Mesendoderm (in vitro differentiated cells): ENCODE data around the gene ANGPTL2.

Experiments
- DNase-seq: peaks from one replicate; pipeline ENCODE4 v3.0.0; 2013
- H2AK5ac ChIP-seq: 2 replicates; pipeline ENCODE4 v1.6.1; 2013; ENCODE audit warnings: low read length, inconsistent platforms
- H2BK120ac ChIP-seq: 2 replicates; pipeline ENCODE4 v1.6.1; 2013; ENCODE audit warnings: low read depth, mild to moderate bottlenecking, low read length, moderate library complexity, mixed read lengths
- H2BK15ac ChIP-seq: replicated peaks from 2 replicates; pipeline ENCODE4 v1.6.1; 2013; ENCODE audit warnings: low read depth, mild to moderate bottlenecking, moderate library complexity
- H2BK5ac ChIP-seq: 2 replicates; pipeline ENCODE4 v1.6.1; 2013; ENCODE audit warnings: low read length, inconsistent platforms
- H3K18ac ChIP-seq: 2 replicates; pipeline ENCODE4 v1.6.1; 2013; ENCODE audit warnings: mild to moderate bottlenecking, low read length, mixed read lengths
- H3K23ac ChIP-seq: one replicate; pipeline ENCODE4 v1.6.1; 2013; ENCODE audit warnings: low read length
- H3K27ac ChIP-seq: 2 replicates; pipeline ENCODE4 v1.5.1; 2013; ENCODE audit warnings: low read depth, mild to moderate bottlenecking, inconsistent platforms, low read length, moderate library complexity
- H3K27me3 ChIP-seq: 2 replicates; pipeline ENCODE4 v1.6.1; 2013; ENCODE audit warnings: low read length, control low read depth, mild to moderate bottlenecking, inconsistent platforms; ENCODE audit not compliant: insufficient read depth, poor library complexity
- H3K36me3 ChIP-seq: 2 replicates; pipeline ENCODE4 v1.6.1; 2013; ENCODE audit warnings: low read length, inconsistent platforms; ENCODE audit not compliant: control insufficient read depth, insufficient read depth
- H3K4ac ChIP-seq: one replicate; pipeline ENCODE4 v1.6.1; 2013; ENCODE audit warnings: low read depth, mild to moderate bottlenecking, low read length, moderate library complexity
- H3K4me1 ChIP-seq: 2 replicates; pipeline ENCODE4 v1.6.1; 2013; ENCODE audit warnings: low read depth, low read length, inconsistent platforms; ENCODE audit not compliant: control insufficient read depth
- H3K4me2 ChIP-seq: 2 replicates; pipeline ENCODE4 v1.6.1; 2013; ENCODE audit warnings: low read length
- H3K4me3 ChIP-seq: 2 replicates; pipeline ENCODE4 v1.5.1; 2013; ENCODE audit warnings: mild to moderate bottlenecking, low read length
- H3K56ac ChIP-seq: one replicate; pipeline ENCODE4 v1.6.1; 2013; ENCODE audit warnings: low read length
- H3K79me1 ChIP-seq: 2 replicates; pipeline ENCODE4 v1.6.1; 2013; ENCODE audit warnings: low read length, inconsistent platforms
- H3K79me2 ChIP-seq: 2 replicates; pipeline ENCODE4 v1.6.1; 2013; ENCODE audit warnings: mild to moderate bottlenecking, low read length; ENCODE audit not compliant: control insufficient read depth, insufficient read depth
- H3K9ac ChIP-seq: 2 replicates; pipeline ENCODE4 v1.6.1; 2013; ENCODE audit warnings: low read length, inconsistent platforms
- H4K5ac ChIP-seq: one replicate; pipeline ENCODE4 v1.6.1; 2013; ENCODE audit warnings: low read length
- H4K8ac ChIP-seq: one replicate; pipeline ENCODE4 v1.6.1; 2013; ENCODE audit warnings: low read depth, mild to moderate bottlenecking, control low read depth, low read length, moderate library complexity
- WGBS: extraction: QIAGEN DNeasy Blood & Tissue Kit; methylation state at CpG from one replicate; pipeline ENCODE4 v1.1.7; 2013; ENCODE audit warnings: low lambda C conversion rate, missing lambda C conversion rate; ENCODE audit not compliant: insufficient coverage; ENCODE audit errors: extremely low coverage; 5-methylcytosine and 5-hydroxymethylcytosine counted together

ANGPTL2 gene

GRCh38 chr9:127144670-127145445 lies 22.4 kb upstream of the ANGPTL2 start:
- Histone ChIP-seq H3K36me3 (no peaks in the 10 kb centered on the region), H4K8ac (no peak overlapping the region), H3K79me2 (no peaks in the 10 kb centered on the region), H2BK120ac (no peak overlapping the region), H3K4me1 (no peaks in the 10 kb centered on the region), H3K4ac (no peak overlapping the region), H2BK5ac (no peak overlapping the region), H3K4me2 (no peak overlapping the region), H3K27me3 (no peaks in the 10 kb centered on the region), H3K18ac (no peak overlapping the region), H3K79me1 (no peaks in the 10 kb centered on the region), H2AK5ac (no peak overlapping the region), H3K56ac (no peak overlapping the region), H3K23ac (no peak overlapping the region), H4K5ac (no peak overlapping the region), H3K4me3 (no peak overlapping the region), H3K9ac (no peak overlapping the region), H3K27ac (no peak overlapping the region), H2BK15ac (no peak overlapping the region)
- WGBS, result no CpG with 5 or more reads among the region's 8 CpGs
- DNase-seq, result peak; percentile 23

GRCh38 chr9:127143920-127144465 lies 21.6 kb upstream of the ANGPTL2 start:
- H4K8ac ChIP-seq, result no peak overlapping the region
- no peak for DNase-seq

GRCh38 chr9:127142931-127143464 lies 20.6 kb upstream of the ANGPTL2 start:
- Histone ChIP-seq H3K9ac (no peak overlapping the region), H3K56ac (no peak overlapping the region), H2BK5ac (no peak overlapping the region), H3K4ac (no peak overlapping the region), H2BK120ac (no peak overlapping the region), H3K36me3 (no peaks in the 10 kb centered on the region), H4K5ac (no peak overlapping the region), H3K18ac (no peak overlapping the region), H3K23ac (no peak overlapping the region), H3K79me1 (no peaks in the 10 kb centered on the region), H3K27ac (no peak overlapping the region), H3K79me2 (no peaks in the 10 kb centered on the region), H4K8ac (no peak overlapping the region), H3K4me3 (no peak overlapping the region), H3K27me3 (no peaks in the 10 kb centered on the region), H2AK5ac (no peak overlapping the region), H3K4me2 (no peak overlapping the region), H2BK15ac (no peak overlapping the region), H3K4me1 (no peaks in the 10 kb centered on the region)
- WGBS, result no CpG with 5 or more reads among the region's 2 CpGs
- no peak for DNase-seq

More at GRCh38 chr9:127143920-127144465, 21.6 kb upstream of the ANGPTL2 start:
- no peak overlapping the region for H2BK120ac ChIP-seq
- no peak overlapping the region for H3K23ac ChIP-seq
- H3K79me2 ChIP-seq, result no peaks in the 10 kb centered on the region
- no peak overlapping the region for H3K27ac ChIP-seq
- H4K5ac ChIP-seq, result no peak overlapping the region
- no peaks in the 10 kb centered on the region for H3K4me1 ChIP-seq
- H3K79me1 ChIP-seq, result no peaks in the 10 kb centered on the region
- H2BK15ac ChIP-seq, result no peak overlapping the region
- no peak overlapping the region for H3K4me3 ChIP-seq
- no peak overlapping the region for H3K9ac ChIP-seq
- H3K4me2 ChIP-seq, result no peak overlapping the region
- no peak overlapping the region for H2AK5ac ChIP-seq
- H3K4ac ChIP-seq, result no peak overlapping the region
- H3K56ac ChIP-seq, result no peak overlapping the region
- WGBS, result no CpG with 5 or more reads among the region's 8 CpGs
- no peaks in the 10 kb centered on the region for H3K27me3 ChIP-seq
- H2BK5ac ChIP-seq, result no peak overlapping the region
- no peak overlapping the region for H3K18ac ChIP-seq
- H3K36me3 ChIP-seq, result no peaks in the 10 kb centered on the region

GRCh38 chr9:127142291-127142690 lies 19.9 kb upstream of the ANGPTL2 start:
- Histone ChIP-seq H4K8ac (no peak overlapping the region), H3K18ac (no peak overlapping the region), H3K27ac (no peak overlapping the region), H2BK120ac (no peak overlapping the region), H3K79me2 (no peaks in the 10 kb centered on the region), H3K23ac (no peak overlapping the region), H3K4me2 (no peak overlapping the region), H3K27me3 (no peaks in the 10 kb centered on the region), H2BK15ac (no peak overlapping the region), H2BK5ac (no peak overlapping the region), H3K36me3 (no peaks in the 10 kb centered on the region), H3K4me1 (no peaks in the 10 kb centered on the region), H3K9ac (no peak overlapping the region), H4K5ac (no peak overlapping the region), H3K4ac (no peak overlapping the region), H3K4me3 (no peak overlapping the region), H3K79me1 (no peaks in the 10 kb centered on the region), H2AK5ac (no peak overlapping the region), H3K56ac (no peak overlapping the region)
- WGBS, result no CpG with 5 or more reads among the region's 3 CpGs
- no peak for DNase-seq

GRCh38 chr9:127140842-127141675 lies 18.6 kb upstream of the ANGPTL2 start:
- no CpG with 5 or more reads among the region's 9 CpGs for WGBS
- no peaks in the 10 kb centered on the region for H3K36me3 ChIP-seq

More at GRCh38 chr9:127140842-127141675, 18.6 kb upstream of the ANGPTL2 start:
- Histone ChIP-seq H4K8ac (no peak overlapping the region), H3K9ac (no peak overlapping the region), H4K5ac (no peak overlapping the region), H3K27me3 (no peaks in the 10 kb centered on the region), H3K4me2 (no peak overlapping the region), H2BK5ac (no peak overlapping the region), H2BK15ac (no peak overlapping the region), H3K4ac (no peak overlapping the region), H3K4me1 (no peaks in the 10 kb centered on the region), H3K79me2 (no peaks in the 10 kb centered on the region), H3K27ac (no peak overlapping the region), H2BK120ac (no peak overlapping the region), H3K56ac (no peak overlapping the region), H3K18ac (no peak overlapping the region), H3K4me3 (no peak overlapping the region), H3K23ac (no peak overlapping the region), H2AK5ac (no peak overlapping the region), H3K79me1 (no peaks in the 10 kb centered on the region)
- no peak for DNase-seq
